GM18498 (cell line): ENCODE data around the gene GRK1.

Source experiments
- ATAC-seq: cut with Tn5 transposase; IDR thresholded peaks from one replicate; pipeline ENCODE4 v1.9.1; 2021; ENCODE audit warnings: mild to moderate bottlenecking, moderate library complexity; ENCODE audit not compliant: unreplicated experiment

GRK1 gene

GRCh38 chr13:113726961-113727411 lies 60.0 kb downstream of the GRK1 start:
- ATAC-seq: no peak

- no peak for ATAC-seq
These were observed 61.6 kb downstream of the GRK1 start for GRCh38 chr13:113728571-113729054.

- ATAC-seq: no peak
These were observed 62.4 kb downstream of the GRK1 start for GRCh38 chr13:113729187-113730019.

- no peak for ATAC-seq
These were observed 63.3 kb downstream of the GRK1 start for GRCh38 chr13:113730258-113730691.

DNA sequence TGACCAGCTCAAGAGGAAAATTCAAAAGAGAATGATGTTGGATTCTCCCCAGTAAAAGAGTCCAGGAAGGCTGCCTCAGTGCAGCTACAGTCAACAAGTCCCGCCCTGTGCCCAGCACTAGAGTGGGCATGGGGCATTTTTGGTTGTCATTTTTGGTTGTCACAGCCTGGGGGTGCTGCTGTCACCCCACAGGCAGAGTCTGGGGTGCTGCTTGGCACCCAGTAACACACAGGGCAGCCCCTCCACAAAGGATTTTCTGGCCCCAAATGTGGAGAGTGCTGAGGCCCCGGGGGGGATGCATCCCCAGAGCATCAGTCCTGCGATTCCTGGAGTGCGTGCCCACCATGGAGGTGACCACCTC lies 63.8 kb downstream of the GRK1 start:
- no peak for ATAC-seq

DNA sequence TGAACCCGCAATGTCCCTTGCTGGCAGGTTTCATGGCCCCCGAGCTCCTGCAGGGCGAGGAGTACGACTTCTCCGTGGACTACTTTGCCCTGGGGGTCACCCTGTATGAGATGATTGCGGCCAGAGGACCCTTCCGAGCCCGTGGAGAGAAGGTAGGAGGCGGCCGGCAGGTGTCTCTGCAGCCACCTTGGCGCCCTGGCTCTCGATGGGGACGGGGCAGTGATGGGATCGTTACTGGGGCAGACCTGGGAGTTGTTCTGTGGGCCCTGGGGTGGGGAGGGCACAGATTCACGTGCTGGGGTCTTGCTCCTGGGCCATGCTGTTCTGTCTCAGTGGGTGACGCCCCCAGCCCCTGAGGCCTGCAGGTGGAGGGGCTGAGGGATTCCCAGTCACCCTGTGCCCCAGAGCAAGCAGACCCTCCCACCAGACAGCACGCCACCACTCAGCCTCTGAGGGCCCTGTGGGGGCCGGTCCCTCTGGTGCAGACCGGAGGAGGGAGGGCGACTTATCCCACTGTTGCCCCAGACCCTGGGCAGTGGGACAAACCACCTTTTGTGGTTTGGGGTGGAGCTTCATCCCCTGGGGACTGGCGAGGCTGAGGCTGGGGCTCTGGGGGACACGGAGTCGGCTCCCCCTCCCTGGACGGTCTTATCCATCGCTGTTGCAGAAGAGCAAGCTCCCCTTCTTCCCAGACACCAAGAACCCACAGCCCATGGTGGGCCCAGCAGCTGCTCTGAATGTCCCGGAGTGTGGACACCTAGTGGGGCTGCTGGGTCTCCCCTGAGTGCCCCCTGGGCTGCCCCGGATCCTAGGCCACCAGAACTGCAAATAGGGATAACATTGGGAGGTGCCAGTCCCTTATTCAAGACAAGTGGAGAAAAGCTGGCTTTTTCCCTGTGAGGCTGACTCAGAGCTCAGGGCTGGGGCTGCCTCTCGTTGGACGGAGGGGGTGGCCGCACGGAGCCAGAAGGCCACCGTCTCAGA lies 64.5 kb downstream of the GRK1 start:
- ATAC-seq: no peak

DNA sequence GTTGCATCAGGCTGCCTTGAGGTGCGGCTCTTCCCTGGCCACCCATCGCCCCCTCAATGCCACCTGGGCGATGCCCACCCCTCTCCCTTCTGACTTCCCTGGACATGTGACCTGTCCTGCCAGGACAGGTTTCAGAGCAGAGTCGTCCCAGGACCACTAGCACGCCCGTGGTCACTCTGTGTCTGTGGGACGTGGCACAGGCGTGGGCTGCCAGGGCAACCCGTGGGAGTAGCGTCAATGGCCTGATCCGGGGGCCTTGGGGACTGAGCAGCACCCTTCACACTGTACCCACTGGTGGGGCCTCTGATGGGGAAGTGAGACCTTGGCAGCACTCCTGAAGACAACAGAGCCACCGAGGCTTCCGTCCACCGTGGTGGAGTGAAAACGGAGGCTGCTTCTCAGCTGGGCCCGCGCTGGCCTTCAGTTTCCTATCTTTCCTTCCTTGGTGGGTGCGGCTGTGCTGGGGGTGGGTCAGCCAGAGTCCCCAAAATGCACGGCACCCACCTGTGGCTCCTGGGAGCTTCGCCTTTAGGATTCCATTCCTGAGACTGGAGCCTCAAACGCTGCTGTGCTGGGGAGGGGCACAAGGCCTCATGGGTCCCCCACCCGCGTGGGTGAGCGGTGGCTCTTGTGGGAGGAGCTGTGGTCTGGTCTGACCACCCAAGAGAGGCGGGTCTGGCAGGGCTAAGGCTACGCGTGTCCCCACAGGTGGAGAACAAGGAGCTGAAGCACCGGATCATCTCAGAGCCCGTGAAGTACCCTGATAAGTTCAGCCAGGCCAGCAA lies 65.3 kb downstream of the GRK1 start:
- no peak for ATAC-seq

GRCh38 chr13:113732961-113733950 lies 66.2 kb downstream of the GRK1 start:
- ATAC-seq: no peak

DNA sequence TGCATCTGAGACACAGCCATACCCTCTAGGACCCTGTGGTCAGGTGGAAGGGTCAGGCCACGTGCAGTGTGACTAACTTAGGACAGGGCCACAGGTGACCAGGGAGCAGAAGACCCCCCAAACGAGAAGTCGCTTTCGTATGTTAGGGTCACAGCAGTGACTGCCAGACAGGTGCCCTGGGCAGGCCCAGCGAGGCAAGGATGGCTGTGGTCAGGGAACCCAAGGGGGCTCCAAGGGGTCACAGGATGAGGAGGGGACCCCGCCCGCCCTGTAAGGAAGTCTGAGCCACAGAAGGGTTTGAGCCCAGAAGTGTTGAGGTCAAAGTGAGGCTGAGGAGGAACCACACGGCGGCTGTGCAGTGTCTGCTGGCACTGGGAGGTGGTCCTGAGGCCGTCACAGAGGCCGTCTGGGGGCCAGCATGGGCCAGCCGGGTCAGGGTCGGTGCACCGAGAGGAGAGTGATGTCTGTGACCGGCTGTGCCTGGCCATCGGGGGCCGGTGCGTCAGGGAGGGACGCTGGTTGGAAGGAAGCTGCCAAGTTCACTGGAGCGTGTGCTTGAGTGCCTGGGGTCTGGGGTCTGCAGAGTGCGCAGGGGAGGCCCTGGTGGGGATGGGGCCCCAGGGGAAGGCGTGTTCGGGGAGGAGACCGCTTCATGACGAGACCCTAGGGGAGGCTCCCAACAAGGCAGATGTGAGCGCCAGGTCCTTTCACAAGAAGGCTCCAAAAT lies 67.2 kb downstream of the GRK1 start:
- ATAC-seq: no peak

DNA sequence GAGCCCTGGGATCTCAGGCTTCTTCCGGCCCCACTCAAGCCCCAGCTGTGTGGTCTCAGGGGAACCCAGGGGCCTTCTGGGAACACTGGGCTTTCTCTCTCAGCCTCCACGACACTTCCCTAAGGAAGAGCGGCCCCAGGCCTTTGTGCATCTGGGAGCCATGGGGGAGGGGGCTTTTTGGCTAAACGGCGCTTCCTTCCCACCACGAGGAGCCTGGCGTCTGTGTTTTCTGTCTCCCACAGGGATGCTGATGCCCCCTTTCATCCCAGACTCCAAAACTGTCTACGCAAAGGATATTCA lies 67.8 kb downstream of the GRK1 start:
- no peak for ATAC-seq

GRCh38 chr13:113735194-113735593 lies 68.2 kb downstream of the GRK1 start:
- ATAC-seq: no peak

GRCh38 chr13:113735750-113736149 lies 68.7 kb downstream of the GRK1 start:
- no peak for ATAC-seq

DNA sequence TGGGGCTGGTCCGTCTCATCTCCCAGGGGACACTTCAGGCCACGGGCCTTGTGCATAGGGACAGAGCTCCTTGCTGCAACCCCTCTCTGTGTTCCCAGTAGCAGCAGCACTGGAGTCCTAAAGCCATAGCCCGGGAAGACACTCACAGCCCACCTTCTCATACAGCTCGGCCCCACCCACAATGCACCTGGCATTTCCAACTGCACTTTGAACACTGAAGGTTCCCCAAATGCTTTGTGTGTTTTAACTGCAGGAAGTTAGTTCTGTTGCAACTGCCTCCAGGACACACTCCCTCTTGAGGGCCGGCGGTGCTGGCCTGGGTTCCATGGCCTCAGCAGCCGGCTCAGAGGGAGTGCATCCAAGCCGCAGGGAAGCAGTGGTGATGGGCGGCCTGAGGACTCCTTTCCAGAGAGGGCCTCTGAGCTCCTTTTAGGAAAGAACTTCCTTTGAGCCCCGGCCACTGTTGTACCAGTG lies 69.3 kb downstream of the GRK1 start:
- ATAC-seq: no peak

DNA sequence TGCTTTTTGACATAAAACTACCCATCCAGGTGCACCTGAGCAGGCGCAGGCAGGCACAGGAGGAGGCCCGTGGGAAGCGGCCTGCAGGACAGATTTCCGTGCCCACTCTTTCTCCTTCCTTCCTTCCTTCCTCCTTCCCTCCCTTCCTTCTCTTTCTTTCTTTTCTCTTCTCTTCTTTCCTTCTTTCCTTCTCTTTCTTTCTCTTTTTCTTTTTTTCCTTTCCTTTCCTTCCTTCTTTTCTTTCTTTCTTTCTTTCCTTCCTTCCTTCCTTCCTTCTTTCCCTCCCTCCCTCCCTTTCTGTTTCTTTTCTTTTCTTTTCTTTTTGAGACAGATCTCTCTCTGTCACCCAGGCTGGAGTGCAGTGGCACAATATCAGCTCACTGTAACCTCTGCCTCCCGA lies 70.8 kb downstream of the GRK1 start:
- no peak for ATAC-seq

DNA sequence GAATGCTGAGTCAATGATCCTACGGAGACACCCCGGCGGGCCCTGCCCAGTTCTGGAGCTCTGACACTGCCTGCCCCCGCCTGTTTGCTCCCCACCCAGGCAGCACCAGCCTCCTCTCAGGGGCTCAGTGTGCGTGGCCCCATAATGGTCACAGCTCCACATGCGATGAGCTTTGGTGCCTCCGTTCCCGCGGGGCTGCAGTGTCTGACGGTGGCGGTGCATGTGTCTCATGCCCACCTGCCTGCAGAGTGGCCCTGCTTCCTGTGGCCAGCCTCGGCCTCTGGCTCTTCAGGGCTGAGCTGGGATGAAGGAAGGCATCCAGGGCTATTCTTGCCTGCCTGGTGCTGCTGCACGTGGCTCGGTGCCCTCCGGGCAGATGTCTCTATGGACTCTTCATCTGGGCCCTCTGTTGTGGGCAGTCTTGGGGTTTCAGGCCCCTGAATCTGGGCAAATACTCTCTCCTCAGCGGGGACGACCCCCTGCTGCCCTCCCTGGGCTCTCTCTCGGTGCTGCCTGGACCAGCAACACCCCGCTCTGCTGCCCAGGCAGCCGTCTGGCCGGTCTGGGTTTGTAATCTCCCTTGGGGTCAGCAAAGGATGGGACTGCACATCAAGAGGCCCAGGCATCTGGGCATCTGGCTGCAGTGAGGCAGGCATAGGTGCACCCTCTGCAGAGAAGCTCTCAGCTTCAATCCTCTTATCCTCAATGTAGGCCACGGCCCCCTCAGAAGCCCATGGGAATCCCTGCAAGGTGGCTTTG lies 72.7 kb downstream of the GRK1 start:
- no peak for ATAC-seq

DNA sequence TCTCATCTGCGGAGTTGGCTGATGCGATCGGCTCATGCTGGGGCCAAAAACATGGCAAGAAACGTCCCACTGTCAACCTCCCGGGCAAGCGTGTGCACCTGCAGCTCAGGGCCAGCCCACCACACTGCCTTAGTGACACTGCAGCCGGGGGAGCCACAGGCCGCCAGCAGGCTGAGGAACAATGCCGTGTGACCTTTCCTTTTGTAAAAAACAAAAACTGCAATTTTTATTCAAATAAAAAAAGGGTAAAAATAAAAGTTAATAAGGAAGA lies 73.2 kb downstream of the GRK1 start:
- no peak for ATAC-seq

DNA sequence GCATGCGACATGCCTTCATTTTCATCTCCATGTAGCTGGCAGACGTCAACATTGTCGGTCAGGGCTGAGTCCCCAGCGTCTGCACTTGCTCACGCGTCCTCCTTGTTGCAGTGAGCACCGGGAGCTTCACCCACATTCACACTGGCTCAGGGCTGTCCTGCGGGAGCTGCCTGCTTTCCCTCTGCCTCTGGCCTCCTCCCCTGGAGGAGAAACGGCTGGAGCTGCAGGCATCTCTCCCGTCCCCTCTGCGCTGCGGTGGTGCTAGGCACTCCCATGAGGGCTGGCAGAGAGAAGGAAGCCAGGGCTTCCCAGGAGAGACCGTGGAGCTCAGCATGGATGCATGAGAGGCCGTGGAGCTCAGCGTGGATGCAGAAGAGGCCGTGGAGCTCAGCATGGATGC lies 73.6 kb downstream of the GRK1 start:
- ATAC-seq: no peak

GRCh38 chr13:113741191-113741668 lies 74.2 kb downstream of the GRK1 start:
- no peak for ATAC-seq
